Measurements from ENCODE around the gene DYNC1LI1.
"Not testable (repeated sequence)": the region's sequence is repeated elsewhere in the genome, so short reads cannot be mapped to it uniquely, and the experiment has no call there.

Gene DYNC1LI1

GRCh38 chr3:32531010-32531647, 39.5 kb downstream of the DYNC1LI1 start:
- DNase-seq (ENCODE audit: low read depth in 2 of 2) = no peak

- no peak for DNase-seq (ENCODE audit: low read depth in 2 of 2)
These were observed 44.9 kb downstream of the DYNC1LI1 start for GRCh38 chr3:32525720-32526119.

GRCh38 chr3:32522682-32523081, 48.0 kb downstream of the DYNC1LI1 start:
- DNase-seq (ENCODE audit: low read depth in 2 of 2) = no peak

- DNase-seq (ENCODE audit: low read depth in 2 of 2) = not testable (repeated sequence)
These were observed 51.7 kb downstream of the DYNC1LI1 start for GRCh38 chr3:32518921-32519320.

- not testable (repeated sequence) for DNase-seq (ENCODE audit: low read depth in 2 of 2)
These were observed 53.9 kb downstream of the DYNC1LI1 start for GRCh38 chr3:32516751-32517150.

GRCh38 chr3:32511005-32511404, 59.7 kb downstream of the DYNC1LI1 start:
- DNase-seq (ENCODE audit: low read depth in 2 of 2) = no peak

- DNase-seq (ENCODE audit: low read depth in 2 of 2) = peak; percentile 27 to 42
These were observed 60.5 kb downstream of the DYNC1LI1 start for GRCh38 chr3:32510075-32510724.

- DNase-seq (ENCODE audit: low read depth in 2 of 2) = peak; percentile 24 to 36
These were observed 61.9 kb downstream of the DYNC1LI1 start for GRCh38 chr3:32508711-32509110.

- DNase-seq (ENCODE audit: low read depth in 2 of 2) = no peak
These were observed 64.2 kb downstream of the DYNC1LI1 start for GRCh38 chr3:32506466-32506865.

- DNase-seq (ENCODE audit: low read depth in 2 of 2) = no peak
These were observed 67.7 kb downstream of the DYNC1LI1 start for GRCh38 chr3:32502946-32503286.

- DNase-seq (ENCODE audit: low read depth in 2 of 2) = peak; percentile 38 to 39
These were observed 68.3 kb downstream of the DYNC1LI1 start, which contains the start of gene CMTM6 for GRCh38 chr3:32502118-32502945. TSS of gene CMTM6 (minus strand) at chr3:32502852. CDS start at chr3:32502745, 107 bp downstream.

GRCh38 chr3:32501783-32502117, 68.9 kb downstream of the DYNC1LI1 start:
- DNase-seq (ENCODE audit: low read depth in 2 of 2) = no peak

GRCh38 chr3:32500880-32501782, 69.5 kb downstream of the DYNC1LI1 start:
- DNase-seq (ENCODE audit: low read depth in 2 of 2) = no peak

- no peak for DNase-seq (ENCODE audit: low read depth in 2 of 2)
These were observed 70.4 kb downstream of the DYNC1LI1 start for GRCh38 chr3:32500231-32500630.

- no peak for DNase-seq (ENCODE audit: low read depth in 2 of 2)
These were observed 71.1 kb downstream of the DYNC1LI1 start for GRCh38 chr3:32499585-32499984.

- no peak for DNase-seq (ENCODE audit: low read depth in 2 of 2)
These were observed 71.7 kb downstream of the DYNC1LI1 start for GRCh38 chr3:32498992-32499391.

- no peak for DNase-seq (ENCODE audit: low read depth in 2 of 2)
These were observed 72.4 kb downstream of the DYNC1LI1 start for GRCh38 chr3:32498252-32498651.

- DNase-seq (ENCODE audit: low read depth in 2 of 2) = no peak
These were observed 75.0 kb downstream of the DYNC1LI1 start for GRCh38 chr3:32495609-32496008.

- DNase-seq (ENCODE audit: low read depth in 2 of 2) = no peak
These were observed 75.6 kb downstream of the DYNC1LI1 start for GRCh38 chr3:32495085-32495484.

GRCh38 chr3:32493437-32494414, 76.9 kb downstream of the DYNC1LI1 start:
- DNase-seq (ENCODE audit: low read depth in 2 of 2) = no peak
